VCaP (cell line): ENCODE results near the gene GYS1.

Experiments
- H3K27ac ChIP-seq: fragments of 450-650 bp; 2 replicates; pipeline ENCODE4 v1.5.1; 2017
- TF ChIP-seq, protein P1 (sequence below): fragments of 450-650 bp; conservative IDR thresholded peaks from 2 replicates; pipeline ENCODE4 v1.5.1; 2017; ENCODE audit warnings: mild to moderate bottlenecking, moderate library complexity

The GYS1 gene

DNA sequence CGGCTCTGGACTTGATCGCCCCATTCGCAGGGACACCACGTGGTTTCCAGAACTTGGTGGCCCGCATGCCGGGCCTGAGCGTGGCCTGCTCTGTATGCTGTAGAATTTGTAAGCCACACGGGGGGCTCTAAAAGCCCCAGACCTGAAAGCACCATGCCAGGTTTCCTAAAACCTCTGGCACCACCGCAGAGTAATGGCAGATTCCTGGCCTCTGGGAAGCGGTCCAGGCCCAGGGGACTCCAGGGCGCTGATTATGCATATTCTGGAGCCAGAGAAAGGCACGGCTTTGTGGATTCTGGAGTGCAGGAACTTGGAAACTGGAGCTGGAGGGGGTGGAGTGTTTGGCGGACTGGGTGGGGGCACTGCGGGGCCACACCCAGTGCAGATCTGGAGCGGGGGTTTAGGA is 24.3 kb downstream of the GYS1 start:
- no peak overlapping the region for H3K27ac ChIP-seq
- TF ChIP-seq, protein P1, sequence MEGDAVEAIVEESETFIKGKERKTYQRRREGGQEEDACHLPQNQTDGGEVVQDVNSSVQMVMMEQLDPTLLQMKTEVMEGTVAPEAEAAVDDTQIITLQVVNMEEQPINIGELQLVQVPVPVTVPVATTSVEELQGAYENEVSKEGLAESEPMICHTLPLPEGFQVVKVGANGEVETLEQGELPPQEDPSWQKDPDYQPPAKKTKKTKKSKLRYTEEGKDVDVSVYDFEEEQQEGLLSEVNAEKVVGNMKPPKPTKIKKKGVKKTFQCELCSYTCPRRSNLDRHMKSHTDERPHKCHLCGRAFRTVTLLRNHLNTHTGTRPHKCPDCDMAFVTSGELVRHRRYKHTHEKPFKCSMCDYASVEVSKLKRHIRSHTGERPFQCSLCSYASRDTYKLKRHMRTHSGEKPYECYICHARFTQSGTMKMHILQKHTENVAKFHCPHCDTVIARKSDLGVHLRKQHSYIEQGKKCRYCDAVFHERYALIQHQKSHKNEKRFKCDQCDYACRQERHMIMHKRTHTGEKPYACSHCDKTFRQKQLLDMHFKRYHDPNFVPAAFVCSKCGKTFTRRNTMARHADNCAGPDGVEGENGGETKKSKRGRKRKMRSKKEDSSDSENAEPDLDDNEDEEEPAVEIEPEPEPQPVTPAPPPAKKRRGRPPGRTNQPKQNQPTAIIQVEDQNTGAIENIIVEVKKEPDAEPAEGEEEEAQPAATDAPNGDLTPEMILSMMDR: no peak

DNA sequence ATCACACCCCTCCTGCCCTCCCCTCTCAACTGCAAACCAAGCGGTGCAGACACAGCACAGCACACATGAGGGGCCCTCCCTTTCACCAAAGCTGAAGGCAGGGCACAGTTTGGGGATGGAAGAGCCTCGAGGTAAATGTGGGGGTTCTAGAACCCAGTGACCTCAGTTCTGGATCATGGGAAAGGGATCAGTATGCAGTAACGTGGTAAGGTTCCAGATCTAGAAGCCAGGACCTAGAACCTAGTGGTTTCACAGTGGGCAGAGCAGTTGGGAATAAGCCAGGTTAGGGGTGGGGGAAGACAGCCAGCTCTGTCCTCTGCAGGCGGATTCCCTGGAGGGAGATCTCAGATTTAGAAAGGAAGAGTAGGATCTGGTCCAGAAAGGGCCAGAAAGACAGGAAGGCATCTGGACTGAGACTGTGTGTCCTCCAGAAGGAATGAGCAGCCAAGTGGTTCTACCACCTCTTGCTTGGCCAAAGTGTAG is 24.9 kb downstream of the GYS1 start:
- H3K27ac ChIP-seq: no peak overlapping the region
- TF ChIP-seq, protein P1: no peak

DNA sequence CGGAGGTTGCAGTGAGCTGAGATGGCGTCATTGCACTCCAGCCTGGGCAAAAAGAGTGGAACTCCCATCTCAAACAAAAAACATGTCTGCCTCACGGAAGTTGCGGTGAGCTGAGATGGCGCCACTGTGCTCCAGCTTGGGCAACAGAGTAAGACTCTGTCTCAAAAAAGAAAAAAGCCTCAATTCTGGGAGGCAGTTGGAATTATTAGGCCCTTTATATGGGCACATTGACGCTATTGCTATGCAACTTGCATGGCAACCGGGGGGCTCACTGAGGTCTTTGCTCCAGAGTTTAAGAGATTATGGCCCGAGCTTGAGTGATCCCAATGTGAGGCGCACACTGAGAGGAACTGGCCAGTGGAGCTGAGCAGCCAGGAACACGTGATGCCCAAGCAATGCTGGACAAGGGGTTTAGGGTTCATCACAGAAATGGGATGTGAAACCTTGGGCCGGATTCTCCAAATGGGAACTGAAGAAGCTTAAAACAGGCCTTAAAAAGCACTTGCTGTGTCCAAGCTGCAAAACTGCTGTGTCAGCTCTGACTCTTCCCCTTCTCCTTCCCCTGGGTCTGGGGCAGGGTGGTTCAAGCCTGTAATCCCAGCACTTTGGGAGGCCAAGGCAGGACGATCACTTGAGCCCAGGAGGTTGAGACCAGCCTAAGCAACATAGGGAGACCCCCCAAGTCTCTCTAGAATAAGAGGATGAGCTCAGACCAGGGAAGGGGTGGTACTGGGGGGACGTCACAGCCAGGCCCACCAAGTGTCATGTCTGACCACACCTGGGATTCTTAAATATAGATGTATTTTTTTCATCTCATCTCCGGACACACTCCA is 25.5 kb downstream of the GYS1 start:
- TF ChIP-seq, protein P1: no peak
- H3K27ac ChIP-seq: no peak overlapping the region

DNA sequence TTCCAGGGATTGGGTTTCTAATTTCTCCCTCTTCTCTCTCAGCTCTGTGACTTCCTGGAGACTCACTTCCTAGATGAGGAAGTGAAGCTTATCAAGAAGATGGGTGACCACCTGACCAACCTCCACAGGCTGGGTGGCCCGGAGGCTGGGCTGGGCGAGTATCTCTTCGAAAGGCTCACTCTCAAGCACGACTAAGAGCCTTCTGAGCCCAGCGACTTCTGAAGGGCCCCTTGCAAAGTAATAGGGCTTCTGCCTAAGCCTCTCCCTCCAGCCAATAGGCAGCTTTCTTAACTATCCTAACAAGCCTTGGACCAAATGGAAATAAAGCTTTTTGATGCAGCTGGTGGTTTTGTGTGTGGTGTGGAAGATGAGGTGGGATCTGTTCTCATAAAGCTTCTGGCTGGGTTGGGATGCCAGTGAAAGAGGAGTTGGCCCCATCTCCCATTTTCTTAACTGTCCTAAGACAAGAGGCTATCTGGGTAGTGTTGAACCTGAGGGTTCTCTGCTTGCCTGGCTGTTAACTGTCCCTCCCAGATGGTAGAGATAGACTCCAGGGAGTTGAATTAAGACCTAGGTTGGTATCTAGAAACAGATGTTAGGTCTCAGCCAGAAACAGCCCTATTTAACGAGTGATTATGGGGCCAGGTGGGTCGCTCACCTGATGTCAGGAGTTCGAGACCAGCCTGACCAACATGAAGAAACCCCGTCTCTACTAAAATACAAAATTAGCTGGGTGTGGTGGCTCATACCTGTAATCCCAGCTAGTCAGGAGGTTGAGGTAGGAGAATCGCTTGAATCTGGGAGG is 26.4 kb downstream of the GYS1 start:
- peak overlapping the region; percentile 87 for H3K27ac ChIP-seq
- TF ChIP-seq, protein P1: no peak

DNA sequence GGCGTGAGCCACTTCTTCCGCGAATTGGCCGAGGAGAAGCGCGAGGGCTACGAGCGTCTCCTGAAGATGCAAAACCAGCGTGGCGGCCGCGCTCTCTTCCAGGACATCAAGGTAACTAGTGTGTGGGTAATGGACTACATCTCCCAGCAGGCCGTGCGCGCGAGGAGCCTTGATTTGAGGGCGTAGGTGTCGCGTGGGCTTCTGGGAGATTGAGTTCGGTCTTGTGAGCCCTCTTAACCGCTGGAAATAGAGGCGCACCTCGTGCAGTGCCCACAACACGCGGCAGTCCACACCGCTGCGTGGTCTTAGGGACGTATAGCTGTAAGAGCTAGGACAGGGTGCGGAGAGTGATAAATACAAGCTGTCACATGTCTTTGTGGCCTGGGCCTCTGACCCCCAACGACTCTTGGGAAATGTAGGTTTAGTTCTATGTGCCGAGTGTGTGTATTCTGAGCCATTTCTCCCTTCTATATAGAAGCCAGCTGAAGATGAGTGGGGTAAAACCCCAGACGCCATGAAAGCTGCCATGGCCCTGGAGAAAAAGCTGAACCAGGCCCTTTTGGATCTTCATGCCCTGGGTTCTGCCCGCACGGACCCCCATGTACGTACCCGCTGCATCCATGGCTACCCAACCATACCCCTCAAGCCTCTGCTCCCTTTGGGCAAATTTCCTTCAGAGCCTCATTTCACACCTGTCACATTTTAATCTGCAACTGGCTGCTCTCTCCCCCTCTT is 27.1 kb downstream of the GYS1 start:
- TF ChIP-seq, protein P1: no peak
- H3K27ac ChIP-seq: peak overlapping the region; percentile 87

DNA sequence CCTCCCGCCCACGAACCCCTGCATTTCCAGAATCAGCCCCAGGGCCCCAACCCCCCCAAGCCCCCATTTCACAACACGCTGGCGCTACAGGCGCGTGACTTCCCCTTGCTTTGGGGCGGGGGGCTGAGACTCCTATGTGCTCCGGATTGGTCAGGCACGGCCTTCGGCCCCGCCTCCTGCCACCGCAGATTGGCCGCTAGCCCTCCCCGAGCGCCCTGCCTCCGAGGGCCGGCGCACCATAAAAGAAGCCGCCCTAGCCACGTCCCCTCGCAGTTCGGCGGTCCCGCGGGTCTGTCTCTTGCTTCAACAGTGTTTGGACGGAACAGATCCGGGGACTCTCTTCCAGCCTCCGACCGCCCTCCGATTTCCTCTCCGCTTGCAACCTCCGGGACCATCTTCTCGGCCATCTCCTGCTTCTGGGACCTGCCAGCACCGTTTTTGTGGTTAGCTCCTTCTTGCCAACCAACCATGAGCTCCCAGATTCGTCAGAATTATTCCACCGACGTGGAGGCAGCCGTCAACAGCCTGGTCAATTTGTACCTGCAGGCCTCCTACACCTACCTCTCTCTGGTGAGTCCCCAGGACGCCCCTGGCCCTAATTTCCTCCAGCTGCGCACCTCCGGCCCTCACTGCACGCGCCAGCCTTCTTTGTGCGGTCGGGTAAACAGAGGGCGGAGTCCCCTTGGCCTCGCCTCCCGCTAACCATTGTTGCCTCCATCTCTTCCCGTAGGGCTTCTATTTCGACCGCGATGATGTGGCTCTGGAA is 27.9 kb downstream of the GYS1 start, which contains the start of gene FTL:
TSS of gene FTL (plus strand) at position 270 of the 766 bp plus-strand sequence. CDS start at position 469, 199 bp downstream.
- TF ChIP-seq, protein P1: no peak
- peak within 1 kb of the TSS; percentile 87 for H3K27ac ChIP-seq
